Hypothalamus (tissue), 51 donors: ENCODE data around the gene ICAM1.
A peak's percentile ranks its signal among the peaks of the same experiment; 100 is the strongest.

Experiments used
- DNase-seq, 51 donors: peaks; one replicate each; lab custom pipeline; 2025; lab: John Stamatoyannopoulos, UW

Gene ICAM1

GRCh38 chr19:10291554-10292205 is 20.8 kb downstream of the ICAM1 start:
- no peak for DNase-seq

GRCh38 chr19:10292206-10292788 is 21.4 kb downstream of the ICAM1 start:
- DNase-seq, result peak in 11 of 51 donors; percentile 10 to 58 (median 40)

GRCh38 chr19:10292789-10293636 is 22.1 kb downstream of the ICAM1 start:
- no peak for DNase-seq

GRCh38 chr19:10293637-10294367 is 22.9 kb downstream of the ICAM1 start:
- DNase-seq, result no peak

- DNase-seq, result no peak
Measured at GRCh38 chr19:10294368-10294697, 23.4 kb downstream of the ICAM1 start.

- DNase-seq, result no peak
Measured at GRCh38 chr19:10295305-10295846, 24.5 kb downstream of the ICAM1 start.

- DNase-seq, result no peak
Measured at GRCh38 chr19:10295847-10296591, 25.1 kb downstream of the ICAM1 start.

- DNase-seq, result peak in 1 of 51 donors; percentile 50
Measured at GRCh38 chr19:10299545-10300458, 28.9 kb downstream of the ICAM1 start.

GRCh38 chr19:10305139-10305806 is 34.4 kb downstream of the ICAM1 start:
- peak in 17 of 51 donors; percentile 3 to 69 (median 12) for DNase-seq

GRCh38 chr19:10306327-10306726 is 35.4 kb downstream of the ICAM1 start:
- no peak for DNase-seq

- no peak for DNase-seq
Measured at GRCh38 chr19:10309423-10309822, 38.5 kb downstream of the ICAM1 start, which contains the start of gene ZGLP1. Gene ZGLP1, minus strand, starts transcription at chr19:10309815.

GRCh38 chr19:10315335-10316214 is 44.7 kb downstream of the ICAM1 start, which contains the start of gene FDX2:
Gene FDX2, minus strand, starts transcription at chr19:10316015. Its CDS starts 19 bp downstream, at chr19:10315996.
- peak; percentile 33 to 93 (median 82) for DNase-seq

GRCh38 chr19:10316229-10317044 is 45.5 kb downstream of the ICAM1 start:
- peak in 1 of 51 donors; percentile 35 for DNase-seq

- DNase-seq, result no peak
Measured at GRCh38 chr19:10317045-10317856, 46.3 kb downstream of the ICAM1 start.

GRCh38 chr19:10317857-10318462 is 47.0 kb downstream of the ICAM1 start:
- DNase-seq, result no peak
